Measurements from ENCODE around the gene BRSK1.
"Not testable (repeated sequence)": the region's sequence is repeated elsewhere in the genome, so short reads cannot be mapped to it uniquely, and the experiment has no call there.

GRCh38 chr19:55328774-55329318, 45.0 kb downstream of the BRSK1 start:
- not testable (repeated sequence) for TF ChIP-seq RXRA (IDR thresholded peaks at IDR 0.05; ENCODE audit: insufficient read depth, low read depth, low read length); JUN (IDR thresholded peaks at IDR 0.05; ENCODE audit: low read depth, low read length); RNF2 (IDR thresholded peaks at IDR 0.05; ENCODE audit: borderline replicate concordance, low read depth, low read length, missing control alignments, poor library complexity, severe bottlenecking); POLR2A (IDR thresholded peaks at IDR 0.05; ENCODE audit: control extremely low read depth in 1 of 2, low read depth in 2 of 2, low read length in 2 of 2); CHD1 (IDR thresholded peaks at IDR 0.05; ENCODE audit: low read depth, low read length); TAF1 (IDR thresholded peaks at IDR 0.05; ENCODE audit: low read depth, low read length)
- TF ChIP-seq, protein P1, sequence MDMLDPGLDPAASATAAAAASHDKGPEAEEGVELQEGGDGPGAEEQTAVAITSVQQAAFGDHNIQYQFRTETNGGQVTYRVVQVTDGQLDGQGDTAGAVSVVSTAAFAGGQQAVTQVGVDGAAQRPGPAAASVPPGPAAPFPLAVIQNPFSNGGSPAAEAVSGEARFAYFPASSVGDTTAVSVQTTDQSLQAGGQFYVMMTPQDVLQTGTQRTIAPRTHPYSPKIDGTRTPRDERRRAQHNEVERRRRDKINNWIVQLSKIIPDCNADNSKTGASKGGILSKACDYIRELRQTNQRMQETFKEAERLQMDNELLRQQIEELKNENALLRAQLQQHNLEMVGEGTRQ (IDR thresholded peaks at IDR 0.05; ENCODE audit: low read length), result not testable (repeated sequence)
- TF ChIP-seq, protein P2, sequence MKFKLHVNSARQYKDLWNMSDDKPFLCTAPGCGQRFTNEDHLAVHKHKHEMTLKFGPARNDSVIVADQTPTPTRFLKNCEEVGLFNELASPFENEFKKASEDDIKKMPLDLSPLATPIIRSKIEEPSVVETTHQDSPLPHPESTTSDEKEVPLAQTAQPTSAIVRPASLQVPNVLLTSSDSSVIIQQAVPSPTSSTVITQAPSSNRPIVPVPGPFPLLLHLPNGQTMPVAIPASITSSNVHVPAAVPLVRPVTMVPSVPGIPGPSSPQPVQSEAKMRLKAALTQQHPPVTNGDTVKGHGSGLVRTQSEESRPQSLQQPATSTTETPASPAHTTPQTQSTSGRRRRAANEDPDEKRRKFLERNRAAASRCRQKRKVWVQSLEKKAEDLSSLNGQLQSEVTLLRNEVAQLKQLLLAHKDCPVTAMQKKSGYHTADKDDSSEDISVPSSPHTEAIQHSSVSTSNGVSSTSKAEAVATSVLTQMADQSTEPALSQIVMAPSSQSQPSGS (IDR thresholded peaks at IDR 0.05; ENCODE audit: low read length), result not testable (repeated sequence)
